ENCODE results near the gene ZKSCAN3. TPM values are rescaled to one million over a fixed set of nuclear protein-coding genes. Genes with fewer than 3 reads are reported as not detected.
A peak's percentile ranks its signal among the peaks of the same experiment; 100 is the strongest.

ZKSCAN3 gene
- total RNA-seq, 2 donors from 2014 or later: 1.3 to 1.6 TPM

GRCh38 chr6:28378644-28379043 lies 28.9 kb downstream of the ZKSCAN3 start:
- no peaks in the 10 kb centered on the region for H3K9me3 ChIP-seq
- H3K27me3 ChIP-seq: no peaks in the 10 kb centered on the region
- DNase-seq: no peak
- intact Hi-C loops (cut with DNase I): no loop called here
- H3K36me3 ChIP-seq (replicated peaks in 1 of 2; ENCODE audit: insufficient read depth in 1 of 2, low read depth in 2 of 2): peaks cover 0 to 2% of the 10 kb centered on the region in 2 donors
- no peak overlapping the region for H3K27ac ChIP-seq
- no peak for ATAC-seq
- no peak overlapping the region for H3K4me3 ChIP-seq
- TF ChIP-seq CTCF (IDR thresholded peaks at IDR 0.05): no peak
- no peak for TF ChIP-seq POLR2A (IDR thresholded peaks at IDR 0.05)
- peaks cover 11% of the 10 kb centered on the region for H3K4me1 ChIP-seq

- 91 to 92% methylated on average over 2 of the region's 2 CpGs for WGBS, 2 donors
- Histone ChIP-seq H3K36me3 (replicated peaks in 1 of 2; ENCODE audit: insufficient read depth in 1 of 2, low read depth in 2 of 2) (peaks cover 0 to 2% of the 10 kb centered on the region in 2 donors), H3K9me3 (no peaks in the 10 kb centered on the region), H3K27ac (no peak overlapping the region), H3K27me3 (no peaks in the 10 kb centered on the region), H3K4me1 (peaks cover 11% of the 10 kb centered on the region), H3K4me3 (no peak overlapping the region)
- ATAC-seq (no peak), DNase-seq (no peak)
- TF ChIP-seq POLR2A (IDR thresholded peaks at IDR 0.05) (no peak), CTCF (IDR thresholded peaks at IDR 0.05) (no peak)
- intact Hi-C loops (cut with DNase I): no loop called here
These were observed 30.6 kb downstream of the ZKSCAN3 start for GRCh38 chr6:28380381-28380780.

GRCh38 chr6:28383235-28384142 lies 33.7 kb downstream of the ZKSCAN3 start:
- intact Hi-C loops (cut with DNase I): no loop called here
- no peaks in the 10 kb centered on the region for H3K9me3 ChIP-seq
- H3K36me3 ChIP-seq (replicated peaks in 1 of 2; ENCODE audit: insufficient read depth in 1 of 2, low read depth in 2 of 2): peaks cover 0 to 2% of the 10 kb centered on the region in 2 donors
- H3K4me1 ChIP-seq: peaks cover 11% of the 10 kb centered on the region
- ATAC-seq (peak; percentile 99), DNase-seq (peak; percentile 88 to 92 (median 90))
- peak overlapping the region; percentile 65 to 77 (median 71) for H3K27ac ChIP-seq
- H3K27me3 ChIP-seq: no peaks in the 10 kb centered on the region
- H3K4me3 ChIP-seq: peak overlapping the region; percentile 10 to 18
- WGBS, 2 donors: 12 to 16% methylated on average over 21 to 28 of the region's 31 CpGs
- TF ChIP-seq CTCF (IDR thresholded peaks at IDR 0.05): peak in 5 of 7 experiments; percentile 35 to 67 (median 56)
- TF ChIP-seq POLR2A (IDR thresholded peaks at IDR 0.05): peak; percentile 23 to 59 (median 59)

GRCh38 chr6:28384143-28384533 lies 34.4 kb downstream of the ZKSCAN3 start:
- peaks cover 11% of the 10 kb centered on the region for H3K4me1 ChIP-seq
- H3K27ac ChIP-seq: peak overlapping the region; percentile 65 to 77 (median 71)
- no peaks in the 10 kb centered on the region for H3K27me3 ChIP-seq
- WGBS, 2 donors: 56 to 58% methylated on average over 2 of the region's 2 CpGs
- no peak for DNase-seq
- no peak overlapping the region for H3K4me3 ChIP-seq
- intact Hi-C loops (cut with DNase I): no loop called here
- TF ChIP-seq POLR2A (IDR thresholded peaks at IDR 0.05) (no peak), CTCF (IDR thresholded peaks at IDR 0.05) (no peak)
- no peak for ATAC-seq
- peaks cover 0 to 2% of the 10 kb centered on the region in 2 donors for H3K36me3 ChIP-seq (replicated peaks in 1 of 2; ENCODE audit: insufficient read depth in 1 of 2, low read depth in 2 of 2)
- H3K9me3 ChIP-seq: no peaks in the 10 kb centered on the region

All from body of pancreas (tissue), 4 donors.